HG02610 (cell line): ENCODE results near the gene HDGFL1.

ENCODE experiments used
- ATAC-seq: cut with Tn5 transposase; IDR thresholded peaks from one replicate; pipeline ENCODE4 v1.9.1; 2021; ENCODE audit warnings: mild to moderate bottlenecking, moderate library complexity; ENCODE audit not compliant: unreplicated experiment

The HDGFL1 gene

DNA sequence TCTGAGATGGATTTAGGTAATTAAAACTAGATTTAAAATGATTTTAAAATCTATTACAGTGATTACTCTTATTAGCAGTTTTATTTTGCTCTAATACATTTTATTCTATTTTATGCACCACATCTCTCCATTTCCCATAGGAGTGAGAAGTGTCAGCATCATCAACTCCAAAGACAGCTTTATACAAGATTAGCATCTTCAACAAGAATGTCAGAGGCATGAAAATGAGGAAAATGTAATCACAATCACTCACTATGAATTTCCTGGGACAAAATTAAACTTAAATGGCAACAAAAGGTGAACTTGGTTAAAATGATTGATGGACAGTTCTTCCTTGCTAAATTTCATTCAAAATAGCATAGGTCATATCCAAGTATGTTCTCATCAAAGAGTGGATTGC, 19.8 kb downstream of the HDGFL1 start:
- ATAC-seq: no peak

GRCh38 chr6:22590423-22590822, 21.1 kb downstream of the HDGFL1 start:
- ATAC-seq: no peak

DNA sequence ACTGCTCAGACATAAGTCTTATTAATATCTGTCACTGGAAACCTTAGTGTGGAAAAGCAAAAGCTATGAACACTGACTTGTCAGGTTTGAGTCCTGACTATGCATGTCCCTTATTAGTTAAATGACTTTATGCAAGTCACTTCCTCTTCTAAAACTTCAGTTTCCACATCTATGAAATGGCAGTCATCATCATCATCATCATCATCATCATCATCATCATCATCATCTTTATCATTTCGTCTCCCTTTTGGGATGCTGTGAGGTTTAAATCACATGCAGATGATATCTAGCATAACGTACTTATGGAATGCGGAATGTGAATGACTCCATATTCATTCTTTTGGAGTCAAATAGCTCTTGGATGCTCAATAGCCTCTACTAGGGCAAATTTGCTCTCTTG, 24.5 kb downstream of the HDGFL1 start:
- no peak for ATAC-seq

DNA sequence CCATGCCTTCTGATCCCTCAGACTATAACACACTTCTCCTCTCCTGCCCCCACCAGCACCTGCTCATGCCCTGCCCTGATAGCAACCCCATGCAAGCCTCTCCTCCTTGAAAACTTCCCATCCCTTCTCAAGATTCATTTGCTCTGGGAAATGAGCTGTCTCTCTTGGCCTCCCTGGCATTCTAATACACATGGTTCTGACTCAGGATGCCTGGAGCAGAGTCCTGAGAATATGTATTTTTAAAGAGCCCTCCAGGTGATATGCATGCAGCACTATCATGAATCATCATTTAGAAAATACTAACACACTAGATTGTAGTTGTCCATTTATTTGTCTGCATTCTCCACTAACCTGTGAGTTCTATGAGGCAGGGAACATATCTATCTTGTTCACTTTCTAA, 26.6 kb downstream of the HDGFL1 start:
- ATAC-seq: no peak

DNA sequence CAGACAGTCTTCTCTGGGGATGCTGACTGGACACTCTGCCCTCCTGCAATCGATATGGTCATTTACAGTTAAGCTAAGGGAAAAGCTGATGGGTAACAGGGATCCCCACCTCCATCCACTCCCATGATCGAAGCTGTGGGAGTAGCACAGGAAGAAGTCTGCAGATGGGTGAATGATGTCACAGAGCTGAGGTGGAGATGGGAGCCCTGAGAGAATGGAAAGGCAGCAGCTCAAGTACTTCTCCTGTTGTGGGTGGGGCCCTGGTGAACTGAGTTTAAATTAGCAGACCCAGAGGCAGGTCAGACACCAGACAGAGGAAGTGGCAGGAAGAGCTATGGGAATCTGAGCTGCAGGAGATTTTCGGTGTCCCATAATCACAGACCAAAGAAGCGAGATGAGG, 29.0 kb downstream of the HDGFL1 start:
- ATAC-seq: no peak

DNA sequence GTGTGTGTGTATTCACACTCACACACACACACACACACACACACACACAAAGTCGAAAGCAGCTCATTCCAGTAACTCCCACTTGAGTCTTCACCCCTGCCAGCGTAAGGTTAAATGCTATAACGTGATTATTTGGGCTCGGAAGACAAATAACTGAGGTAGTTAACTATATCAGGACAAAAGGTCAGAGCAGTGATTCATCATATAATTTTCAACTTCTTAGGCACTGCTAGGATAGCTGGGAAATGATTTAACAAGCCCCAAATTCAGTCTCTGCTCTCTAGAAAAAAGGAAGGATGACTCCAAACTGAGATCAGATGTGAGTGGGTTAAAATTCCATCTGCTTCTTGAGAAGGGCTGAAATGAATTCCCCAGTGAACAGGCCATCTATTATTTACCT, 30.7 kb downstream of the HDGFL1 start:
- no peak for ATAC-seq

DNA sequence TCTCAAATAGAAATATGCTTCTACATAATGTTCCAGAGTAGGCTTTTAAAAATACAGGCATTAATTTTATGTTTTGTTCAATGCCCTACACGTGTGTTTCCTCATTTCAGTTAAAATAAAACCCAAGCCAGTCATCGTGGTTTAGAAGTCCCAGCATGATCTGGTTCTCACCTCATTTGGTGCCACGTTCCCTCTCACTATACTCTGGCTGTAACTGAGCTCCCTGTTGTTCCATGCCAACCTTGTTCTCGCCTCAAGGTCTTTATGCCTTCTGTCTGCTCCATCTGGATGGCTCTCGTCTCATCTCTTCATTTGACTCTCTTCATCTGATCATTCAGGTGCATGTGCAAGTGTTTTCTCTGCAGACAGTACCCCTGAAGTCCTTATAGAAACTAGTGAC, 32.6 kb downstream of the HDGFL1 start:
- ATAC-seq: no peak

DNA sequence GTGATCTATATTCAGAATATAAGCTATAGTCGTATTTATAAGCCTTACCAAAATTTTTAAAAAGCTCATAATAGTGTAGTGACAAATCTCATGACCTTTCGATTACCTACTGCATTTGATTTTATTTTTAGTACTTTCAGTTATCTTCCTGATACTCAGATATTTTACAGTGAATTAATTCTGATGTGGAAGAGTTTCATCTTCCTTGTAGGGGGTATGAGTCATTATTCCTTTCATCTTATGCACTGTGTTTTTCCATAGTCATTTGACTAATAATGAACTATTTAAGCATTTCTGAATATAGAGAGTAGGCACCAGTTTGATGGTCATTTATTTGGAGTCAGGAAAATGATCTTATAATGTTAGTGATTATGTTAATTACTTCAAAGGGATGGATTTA, 36.4 kb downstream of the HDGFL1 start:
- no peak for ATAC-seq

GRCh38 chr6:22610127-22610526, 40.8 kb downstream of the HDGFL1 start:
- ATAC-seq: no peak

- ATAC-seq: no peak
Measured at GRCh38 chr6:22612236-22612635, 42.9 kb downstream of the HDGFL1 start.

GRCh38 chr6:22613051-22613450, 43.7 kb downstream of the HDGFL1 start:
- no peak for ATAC-seq

DNA sequence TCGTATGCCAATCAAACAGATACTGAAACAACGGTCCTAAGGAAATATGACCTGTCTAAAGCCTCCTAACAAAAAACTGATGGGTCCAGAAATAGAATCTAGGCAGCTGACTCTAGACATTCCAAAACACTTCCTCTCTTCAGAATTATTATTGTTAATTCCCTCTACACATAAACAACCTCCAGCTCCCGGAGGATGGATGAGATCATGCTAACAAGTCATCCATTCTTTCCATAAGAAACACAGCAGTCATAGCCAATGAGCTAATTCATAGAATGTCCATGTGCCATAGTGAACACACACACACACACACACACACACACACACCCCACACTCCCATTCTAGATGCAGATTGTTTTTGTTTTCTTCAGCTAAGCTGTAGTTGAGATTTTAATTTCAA, 44.3 kb downstream of the HDGFL1 start:
- no peak for ATAC-seq

GRCh38 chr6:22614547-22614946, 45.2 kb downstream of the HDGFL1 start:
- no peak for ATAC-seq

GRCh38 chr6:22621028-22621427, 51.7 kb downstream of the HDGFL1 start:
- no peak for ATAC-seq
